NOMO-1 (cell line): ENCODE data around the gene SKOR2.

Experiments used
- DNase-seq, 2 experiments: peaks; one replicate each; lab custom pipeline; 2025; ENCODE audit not compliant: unreplicated experiment in 2 of 2; lab: John Stamatoyannopoulos, UW

The SKOR2 gene

DNA sequence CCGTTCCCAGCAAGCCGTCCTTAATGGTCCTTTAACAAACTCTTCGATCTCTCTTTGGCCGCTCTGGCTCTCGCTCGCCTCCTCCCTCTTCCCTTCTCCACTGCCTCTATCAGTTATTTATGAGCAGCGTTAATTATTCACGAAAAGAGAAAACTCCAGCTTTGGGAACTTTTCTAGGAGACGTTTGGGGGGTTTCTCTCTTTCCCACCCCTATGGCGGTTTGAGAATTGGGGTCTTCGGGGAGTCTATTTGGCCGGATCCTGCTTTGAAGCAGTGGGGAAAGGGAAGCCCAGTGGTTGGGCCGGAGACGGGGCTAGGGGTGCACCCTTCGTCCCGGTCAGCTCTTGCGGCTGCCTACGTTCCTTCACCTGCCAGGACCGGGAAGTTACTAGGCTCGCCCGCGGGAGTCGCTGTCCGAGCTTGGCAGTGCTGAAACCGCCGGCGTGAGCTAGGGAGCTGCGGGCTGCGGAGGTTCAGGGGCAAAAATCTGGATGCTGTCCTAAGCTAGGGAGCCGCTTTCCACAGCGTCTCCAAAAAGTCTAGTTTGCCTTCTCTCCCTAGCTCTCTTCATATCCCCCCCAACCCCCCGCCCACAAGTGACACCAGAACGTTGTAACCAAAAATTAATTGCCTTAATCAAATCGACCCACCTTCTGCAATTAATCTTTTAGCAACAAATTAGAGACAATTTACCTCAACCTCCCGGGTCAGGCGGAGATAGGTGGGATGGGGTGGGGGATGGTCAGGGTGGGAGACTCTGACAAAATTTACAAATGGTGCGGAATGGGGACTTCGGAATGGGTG is 8.9 kb upstream of the SKOR2 start:
- no peak for DNase-seq

DNA sequence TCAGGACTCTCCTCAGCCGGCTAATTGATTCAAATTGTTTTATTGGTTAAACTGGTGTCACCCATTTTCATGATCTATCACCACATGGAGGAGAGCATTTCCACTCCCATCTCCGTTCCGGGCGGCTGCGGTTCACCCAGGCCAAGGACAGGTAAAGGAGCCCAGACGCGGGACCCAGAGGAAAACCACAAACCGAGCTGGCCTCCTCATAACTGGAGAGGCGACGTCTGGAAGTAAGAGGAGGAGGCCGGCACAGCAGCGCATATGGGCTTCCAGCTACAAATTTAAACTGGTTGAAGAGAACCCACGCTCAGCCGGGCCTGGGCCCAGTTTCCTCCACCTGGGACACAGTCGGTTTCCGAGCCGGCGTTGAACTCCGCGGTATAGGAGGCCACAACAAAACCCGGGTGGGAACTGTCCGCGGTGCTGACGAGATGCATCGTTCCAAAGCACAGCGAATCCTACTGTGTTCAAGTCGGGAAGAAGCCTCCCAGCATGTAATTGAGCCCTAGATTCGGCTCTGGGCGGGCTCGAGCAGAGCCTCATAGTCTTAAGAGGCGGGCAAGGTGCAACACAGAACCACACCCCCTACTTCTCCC is 3.0 kb upstream of the SKOR2 start:
- DNase-seq = no peak

DNA sequence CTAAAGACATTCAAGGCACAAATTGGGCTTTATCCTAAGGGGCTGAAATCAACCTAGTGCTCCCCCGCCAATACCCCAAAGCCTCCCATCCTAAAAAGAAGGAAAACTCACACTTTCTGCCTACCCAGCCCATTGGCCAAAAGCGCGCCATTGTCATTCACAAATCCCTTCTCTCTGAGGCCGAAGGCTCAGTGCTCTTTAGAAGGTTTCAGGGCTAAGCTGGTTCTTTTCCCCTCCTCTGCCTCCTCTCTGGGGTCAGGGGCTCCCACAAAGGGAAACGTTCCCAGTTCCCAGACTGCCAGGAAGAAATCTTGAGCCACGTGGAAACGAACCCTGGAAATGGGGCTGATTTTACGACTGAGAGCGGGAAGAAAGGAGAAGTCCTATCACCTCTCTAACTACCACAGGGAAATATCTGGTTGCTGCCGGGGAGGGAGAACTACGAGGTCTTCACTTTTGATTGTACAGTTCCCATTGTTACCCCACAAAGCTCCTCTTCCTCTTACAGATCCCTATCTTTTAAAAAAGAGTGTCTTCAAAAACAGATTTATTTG is 1.7 kb upstream of the SKOR2 start:
- no peak for DNase-seq

DNA sequence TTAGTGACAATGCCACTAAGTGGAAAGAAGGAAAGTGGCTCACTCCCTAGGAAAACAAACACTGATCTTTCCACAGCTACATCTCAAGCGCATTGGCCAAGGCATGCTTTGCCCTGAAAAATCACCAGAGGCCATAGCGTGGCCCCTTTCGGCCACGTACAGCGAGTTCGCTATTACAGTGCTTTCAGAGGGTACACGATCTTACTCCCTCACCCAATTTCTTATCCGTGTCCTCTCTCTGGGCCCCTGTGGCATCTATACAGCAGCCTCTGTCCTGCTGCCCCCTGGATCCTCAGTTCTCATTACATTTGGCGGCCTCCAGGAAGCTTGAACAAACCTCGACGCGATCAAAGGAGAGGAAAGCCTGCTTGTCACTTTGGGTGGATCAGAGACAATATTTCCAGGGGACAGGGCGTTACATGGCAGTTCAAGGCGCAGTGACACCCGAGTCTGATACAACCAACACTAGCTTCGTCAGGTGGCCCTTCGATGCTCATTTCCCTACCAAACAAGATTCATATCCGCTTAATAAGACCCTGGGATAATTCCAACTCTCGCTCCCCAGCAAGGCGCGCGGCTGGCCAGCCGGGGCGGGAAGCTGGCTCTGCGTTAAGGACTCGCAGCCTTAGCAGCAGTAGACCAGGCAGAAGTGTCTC is 941 bp downstream of the SKOR2 start:
- DNase-seq = no peak

DNA sequence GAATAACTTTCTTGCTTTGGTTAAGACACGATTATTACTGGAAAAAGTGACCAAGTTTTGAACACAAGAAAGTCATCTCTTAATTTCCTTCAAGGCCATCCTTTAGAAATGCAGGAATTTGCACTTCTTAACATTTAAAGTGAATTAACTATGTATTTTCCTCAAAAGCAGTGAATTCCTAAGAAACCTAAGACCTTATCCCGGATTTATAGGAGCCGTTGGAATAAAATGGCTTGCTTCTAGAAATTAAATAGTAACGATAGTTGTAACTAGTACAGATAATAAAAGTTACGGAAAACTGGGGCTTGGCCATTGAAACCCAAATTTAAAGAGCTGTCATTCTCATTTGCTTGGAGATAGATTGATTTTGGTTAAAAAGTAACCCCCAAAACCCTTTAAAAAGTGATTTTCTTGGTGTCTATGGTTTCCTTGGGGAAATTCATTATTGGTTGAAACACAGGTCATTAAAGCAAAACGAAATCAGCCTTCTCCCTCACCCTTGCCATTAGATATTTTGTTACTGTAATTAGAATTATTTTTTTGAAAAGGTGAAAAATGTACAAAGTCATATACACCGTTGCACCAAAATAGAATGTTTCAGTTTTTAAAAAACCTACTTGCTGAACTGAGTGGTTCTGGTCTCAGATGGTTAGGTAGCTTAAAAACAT is 2.0 kb downstream of the SKOR2 start:
- no peak for DNase-seq

DNA sequence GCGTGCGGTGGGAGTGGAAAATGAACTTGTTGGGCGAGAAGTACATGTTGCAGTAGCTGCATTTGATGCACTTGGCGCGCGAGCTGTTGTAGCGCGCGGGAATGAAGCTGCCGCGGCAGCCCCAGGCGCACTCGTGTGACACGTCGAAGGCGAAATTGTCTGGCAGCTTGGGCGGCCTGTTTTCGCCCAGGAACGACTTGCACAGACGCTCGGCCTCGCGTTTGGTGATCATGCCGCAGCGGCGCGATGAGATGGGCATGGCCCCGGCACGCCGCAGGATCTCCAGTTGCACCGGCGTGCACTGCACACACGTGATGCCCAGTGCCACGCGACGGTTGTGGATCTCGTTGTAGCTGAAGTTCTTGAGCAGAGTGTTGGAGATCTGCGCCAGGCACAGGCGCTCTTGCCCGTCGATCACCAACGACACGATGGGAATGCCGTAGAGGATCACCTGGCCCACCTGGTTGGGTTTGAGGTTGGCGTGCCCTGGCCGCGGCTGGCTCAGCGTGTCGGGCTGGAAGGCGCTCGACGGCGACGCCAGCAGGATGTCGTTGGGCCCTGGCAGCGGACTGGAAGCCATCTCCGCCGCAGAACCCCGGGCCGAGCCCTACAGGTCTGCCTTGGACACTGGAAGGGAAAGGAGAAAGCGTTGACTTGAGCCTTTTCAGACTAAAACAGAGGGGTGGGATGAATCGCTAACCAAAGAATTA is 2.7 kb downstream of the SKOR2 start:
- DNase-seq = no peak

DNA sequence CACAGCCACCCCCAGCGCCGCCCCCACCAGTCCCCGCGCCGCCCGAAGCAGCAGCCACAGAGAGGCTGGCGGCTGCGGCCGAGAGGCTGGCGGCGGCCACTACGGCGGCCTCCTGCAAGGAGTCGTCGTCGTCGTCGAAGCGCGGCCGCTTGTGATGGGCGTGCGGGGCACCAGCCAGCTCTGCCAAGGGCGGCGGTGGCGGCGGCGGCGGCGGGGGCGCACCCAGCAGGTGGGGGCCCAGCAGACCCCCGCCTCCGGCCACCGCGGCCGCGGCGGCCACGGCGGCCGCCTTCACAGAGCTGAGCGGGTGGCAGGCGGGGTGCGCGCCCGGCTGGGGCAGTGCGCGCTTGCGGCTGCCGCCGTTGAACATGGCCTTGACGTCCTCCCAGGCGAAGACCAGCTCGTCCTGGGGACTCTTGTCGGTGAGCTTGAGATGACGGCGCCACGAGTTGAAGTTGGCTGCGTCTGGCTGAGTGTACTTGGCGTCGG is 3.3 kb downstream of the SKOR2 start:
- DNase-seq = no peak

DNA sequence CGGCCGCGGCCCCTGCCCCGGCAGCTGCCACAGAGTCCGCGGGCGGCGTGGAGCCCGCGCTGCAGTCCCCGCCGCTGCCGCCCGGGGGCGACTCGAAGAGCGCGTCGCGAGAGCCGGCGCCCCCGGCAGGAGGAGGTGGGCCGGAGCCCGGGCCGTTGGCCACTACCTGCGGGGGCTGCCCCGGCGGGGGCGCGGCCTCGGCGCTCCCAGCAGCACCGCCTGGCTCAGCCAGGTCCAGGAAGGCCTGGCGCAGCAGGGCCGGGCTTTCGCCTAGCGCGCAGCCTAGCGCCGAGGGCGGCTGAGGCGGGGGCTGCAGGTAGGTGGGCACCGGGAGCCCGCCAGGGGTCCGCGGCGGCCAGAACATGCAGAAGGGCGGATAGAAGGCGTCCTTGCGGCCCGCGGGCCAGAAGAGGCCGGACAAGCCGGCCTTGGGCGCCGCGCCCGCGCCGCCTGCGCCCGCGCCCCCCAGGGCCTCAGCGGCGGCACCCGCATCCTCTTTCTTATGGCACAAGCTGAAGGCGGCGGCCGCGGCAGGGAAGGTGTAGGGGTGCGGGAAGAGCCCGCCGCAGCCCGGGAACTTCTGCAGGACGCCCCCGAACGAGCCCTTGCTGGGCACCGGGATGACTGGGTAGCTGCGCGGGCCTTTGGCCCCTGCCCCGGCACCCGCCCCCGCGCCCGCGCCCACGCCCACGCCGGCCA is 3.9 kb downstream of the SKOR2 start:
- DNase-seq = no peak

DNA sequence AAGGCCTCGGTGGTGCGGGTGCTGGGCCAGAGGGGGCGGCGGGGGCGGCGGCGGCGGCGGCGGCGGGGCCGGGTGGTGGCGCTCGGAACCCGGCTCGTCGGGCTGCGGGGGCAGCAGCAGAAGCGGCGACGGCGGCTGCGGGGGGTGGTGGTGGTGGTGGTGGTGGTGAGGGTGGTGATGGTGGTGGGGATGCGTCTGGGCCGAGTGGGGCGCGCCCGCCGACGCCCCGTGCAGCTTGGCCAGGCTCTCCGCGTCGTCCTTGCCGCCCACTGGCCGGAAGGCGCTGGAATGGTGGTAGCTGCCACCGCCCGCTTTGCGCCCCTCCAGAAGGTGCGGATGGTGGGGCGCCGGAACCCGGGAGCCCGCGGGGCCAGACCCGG is 4.4 kb downstream of the SKOR2 start:
- DNase-seq = no peak

DNA sequence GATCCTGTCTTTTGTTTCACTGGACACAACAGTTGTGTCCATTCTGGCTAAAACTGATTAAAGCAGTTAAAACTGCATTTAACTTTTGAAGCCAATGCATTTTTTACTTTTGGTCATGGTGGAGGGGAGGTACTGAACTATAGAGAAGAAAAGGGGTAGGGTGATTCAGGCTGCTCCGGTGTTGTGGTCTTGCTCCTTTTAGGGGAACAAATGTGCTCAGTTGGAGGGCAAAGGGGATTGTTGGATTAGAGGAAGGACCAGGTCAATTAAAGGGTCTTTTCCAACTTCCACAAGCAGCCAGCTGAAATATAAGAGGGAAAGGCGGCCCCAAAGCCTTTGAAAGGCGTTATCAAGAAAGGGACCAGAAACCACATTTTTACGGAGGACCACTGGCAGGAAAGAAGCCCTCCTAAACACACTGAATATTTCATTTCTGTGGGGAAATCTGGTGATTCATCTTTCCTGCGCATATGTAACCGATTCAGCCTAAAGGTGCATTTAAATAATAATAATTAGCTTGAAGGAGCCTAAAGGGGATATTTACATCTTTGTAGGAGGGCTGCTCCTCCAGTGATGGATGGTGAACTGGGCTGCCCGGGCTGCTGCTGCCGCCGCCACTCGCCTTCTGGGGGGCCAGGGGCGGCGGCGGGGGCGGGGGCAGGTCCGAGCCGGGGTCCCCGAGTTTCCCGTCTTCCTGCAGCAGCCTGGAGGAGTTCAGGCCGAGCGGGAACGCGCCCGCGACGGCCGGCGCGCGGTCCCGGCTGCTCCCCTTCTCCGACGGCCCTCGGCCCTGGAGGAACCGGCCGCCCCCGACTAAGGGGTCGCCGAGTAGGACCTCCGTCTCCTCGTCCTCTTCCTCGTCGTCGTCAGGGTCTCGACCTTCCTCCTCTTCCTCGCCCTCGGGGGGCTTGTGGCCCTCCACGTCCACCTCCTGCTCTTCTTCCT is 5.2 kb downstream of the SKOR2 start:
- no peak for DNase-seq

DNA sequence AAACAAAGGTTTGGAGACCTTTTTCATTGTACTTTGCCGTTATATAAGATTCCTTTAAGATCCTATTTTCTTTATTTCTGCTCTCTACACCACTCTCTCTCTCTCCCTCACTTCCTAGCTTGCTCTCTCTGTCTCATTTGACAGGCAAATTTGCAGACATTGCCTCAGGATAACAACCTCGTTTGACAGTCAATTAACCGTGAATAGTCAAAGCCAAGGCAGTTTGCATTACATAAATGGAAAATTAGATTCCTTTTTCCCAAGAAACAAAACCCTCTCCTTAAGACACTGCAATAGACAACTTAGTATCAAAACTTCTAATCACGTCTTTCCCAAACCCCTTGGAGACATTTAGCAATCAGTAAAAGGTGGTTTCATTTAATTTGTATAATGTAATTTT is 7.4 kb downstream of the SKOR2 start:
- DNase-seq = no peak

DNA sequence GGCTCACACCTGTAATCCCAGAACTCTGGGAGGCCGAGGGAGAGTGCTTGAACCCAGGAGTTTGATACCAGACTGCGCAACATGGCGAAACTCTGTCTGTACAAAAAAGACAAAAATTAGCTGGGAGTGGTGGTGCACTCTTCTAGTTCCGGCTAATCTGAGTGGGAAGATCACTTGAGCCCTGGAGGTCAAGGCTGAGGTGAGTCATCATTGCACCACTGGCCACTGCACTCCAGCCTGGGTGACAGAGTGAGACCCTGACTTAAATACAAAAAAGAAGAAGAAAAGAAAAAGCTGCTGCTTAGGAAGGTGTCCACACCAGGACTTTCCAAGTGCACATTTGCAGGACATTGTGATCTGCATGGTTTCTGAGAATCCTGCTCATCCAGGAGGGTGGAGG is 16.4 kb downstream of the SKOR2 start:
- no peak for DNase-seq

DNA sequence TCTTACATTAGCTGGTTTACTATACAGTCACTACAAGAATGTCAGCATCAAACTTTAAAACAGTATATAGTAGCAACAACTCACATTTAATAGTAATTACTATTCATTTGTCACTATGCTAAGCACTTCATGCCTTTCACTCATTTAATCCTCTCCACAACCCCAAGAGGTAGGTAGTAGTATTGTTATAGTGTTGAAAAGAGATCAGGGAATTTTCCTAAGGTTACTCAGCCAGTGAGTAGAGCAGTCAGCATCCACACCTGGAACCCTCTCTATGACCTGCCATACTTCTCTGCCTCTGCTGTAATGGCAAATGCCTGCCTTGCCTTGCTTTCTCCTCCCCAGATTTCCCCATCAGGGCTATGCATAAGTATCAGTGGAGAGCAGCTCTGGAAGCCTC is 24.8 kb downstream of the SKOR2 start:
- no peak for DNase-seq

DNA sequence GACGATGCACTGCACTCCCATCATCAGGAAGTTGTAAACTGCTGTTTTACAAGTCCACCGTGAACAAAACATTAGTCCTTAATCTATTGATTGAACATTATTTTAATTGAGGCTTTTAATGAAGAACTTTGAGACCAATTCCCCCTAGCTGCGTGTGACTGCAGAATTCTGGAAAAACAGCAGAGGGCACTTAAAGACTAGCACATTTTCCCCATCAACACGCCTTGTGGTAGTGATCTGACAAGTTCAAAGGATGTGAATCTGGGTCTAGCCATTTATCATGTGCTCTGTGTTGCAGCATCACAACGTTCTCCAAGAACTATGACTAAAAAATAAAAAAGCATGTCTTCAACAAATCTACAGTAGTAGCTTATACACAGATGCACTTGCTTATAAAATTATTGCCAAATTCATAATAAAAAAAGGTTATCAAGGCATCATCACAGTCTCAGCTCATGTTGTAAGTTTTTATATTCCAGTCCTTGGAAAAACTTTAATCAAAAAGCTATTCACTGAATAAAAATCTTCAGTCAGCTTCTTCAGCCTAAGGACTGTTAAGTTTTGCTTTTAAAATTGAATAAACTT is 35.8 kb downstream of the SKOR2 start:
- peak; percentile 1 to 40 for DNase-seq

DNA sequence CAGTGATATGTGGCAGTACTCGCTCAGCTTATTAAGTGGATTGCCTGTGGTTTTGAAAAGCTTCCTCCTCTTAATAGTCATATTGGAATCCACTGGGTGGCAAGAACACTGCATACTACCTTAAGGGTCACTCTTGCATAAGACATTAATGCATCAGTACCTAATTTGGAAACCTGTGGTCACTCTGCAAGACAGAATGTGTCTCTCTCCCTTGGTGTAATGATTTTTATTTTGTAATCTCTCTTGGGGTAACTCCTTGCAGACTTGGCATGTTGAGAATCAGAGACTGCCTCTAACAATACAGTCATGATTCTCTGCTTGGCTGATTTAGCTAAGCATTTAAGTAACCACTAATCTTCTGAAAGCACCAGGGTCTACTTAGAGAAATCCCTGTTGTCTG is 42.3 kb downstream of the SKOR2 start:
- peak in 1 of 2 experiments; percentile 3 for DNase-seq

DNA sequence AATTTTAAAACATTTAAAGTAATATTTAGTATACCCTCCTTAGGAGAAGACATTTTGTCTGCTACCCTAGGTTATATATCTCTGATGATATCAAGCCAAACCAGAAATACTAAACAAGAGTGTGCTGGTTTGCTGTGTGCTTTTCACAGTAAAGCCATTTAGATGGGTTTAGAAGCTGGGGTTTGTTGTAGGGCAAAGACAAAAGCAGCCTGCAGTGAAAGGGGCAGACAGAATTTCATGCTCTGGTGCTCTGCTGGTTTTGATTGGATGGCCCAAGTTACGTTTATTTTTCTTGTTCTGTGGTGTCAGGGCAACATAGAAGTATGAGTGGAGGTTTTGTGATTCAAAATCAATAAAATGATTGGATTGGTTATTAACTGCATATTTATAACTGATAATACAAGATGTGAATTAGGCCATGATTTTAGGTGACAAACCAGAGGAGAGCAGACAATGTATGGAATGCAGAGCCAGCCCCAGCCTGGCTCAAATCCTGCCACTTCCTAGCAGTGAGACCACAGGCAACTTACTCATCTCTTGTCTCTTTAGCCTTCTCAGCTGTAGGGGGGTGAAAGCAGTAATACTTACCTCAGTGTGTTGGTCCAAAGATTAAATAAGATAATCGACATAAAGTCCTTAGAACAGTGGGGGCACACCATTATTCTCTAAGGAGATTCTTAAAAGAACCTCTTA is 44.4 kb downstream of the SKOR2 start:
- DNase-seq = no peak

DNA sequence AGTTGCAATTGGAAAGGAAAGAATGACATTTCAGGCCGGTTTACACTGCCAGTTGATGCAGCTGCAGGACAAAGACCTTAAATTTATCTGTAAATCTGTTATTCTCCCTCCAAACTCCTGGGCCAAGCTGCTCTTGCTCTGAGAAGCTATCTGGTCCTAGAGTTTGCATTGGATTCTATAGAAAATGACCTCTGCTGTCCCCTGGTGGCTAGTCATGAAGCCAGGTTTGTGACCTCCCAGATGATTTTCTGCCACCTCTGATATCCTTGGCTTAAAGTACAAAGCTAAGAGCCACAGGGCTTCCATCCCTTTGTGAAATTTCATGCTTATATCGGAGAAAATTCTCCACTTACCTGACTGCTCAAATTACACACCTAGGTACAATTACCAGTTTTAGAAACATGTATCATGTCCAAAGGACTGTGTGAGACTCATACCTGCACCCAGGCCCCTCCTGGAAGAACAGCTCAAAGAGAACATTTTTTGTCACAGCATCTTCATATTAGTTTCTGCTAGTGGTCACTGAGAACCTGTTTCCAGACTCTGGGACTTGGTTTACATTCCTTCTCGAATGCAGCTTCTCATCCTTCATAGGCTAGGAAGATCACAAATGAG is 46.4 kb downstream of the SKOR2 start:
- DNase-seq = peak in 1 of 2 experiments; percentile 34
